HFFc6 (cell line): ENCODE results near the gene KRTAP12-2. TPM values are rescaled to one million over a fixed set of nuclear protein-coding genes. Genes with fewer than 3 reads are reported as not detected.
"Not testable (repeated sequence)": the region's sequence is repeated elsewhere in the genome, so short reads cannot be mapped to it uniquely, and the experiment has no call there.

Experiments used
- DNase-seq: peaks from one replicate; pipeline ENCODE4 v3.0.0-alpha.2; 2018
- H3K27ac Mint-ChIP-seq: 2 replicates; pipeline ENCODE4 v1.8.0; 2020; ENCODE audit warnings: mild to moderate bottlenecking, mixed read lengths
- H3K27me3 Mint-ChIP-seq: 2 replicates; pipeline ENCODE4 v1.8.0; 2021; ENCODE audit warnings: mild to moderate bottlenecking, moderate library complexity, mixed read lengths; ENCODE audit not compliant: insufficient read depth
- H3K36me3 Mint-ChIP-seq: 2 replicates; pipeline ENCODE4 v1.8.0; 2021; ENCODE audit warnings: low read depth, mixed read lengths
- H3K4me1 Mint-ChIP-seq: 2 replicates; pipeline ENCODE4 v1.8.0; 2020; ENCODE audit warnings: low read depth, mixed read lengths
- H3K4me3 Mint-ChIP-seq: 2 replicates; pipeline ENCODE4 v1.8.0; 2020; ENCODE audit warnings: mild to moderate bottlenecking, moderate library complexity, mixed read lengths
- H3K9me3 Mint-ChIP-seq: 2 replicates; pipeline ENCODE4 v1.8.0; 2020; ENCODE audit warnings: mild to moderate bottlenecking, mixed read lengths
- CTCF ChIP-seq: fragments of 200-600 bp; sonication (generic); IDR thresholded peaks from 2 replicates; pipeline ENCODE4 v1.5.0; 2021; ENCODE audit warnings: antibody characterized with exemption, mild to moderate bottlenecking
- total RNA-seq, 6 experiments: library from RNA; stranded (reverse); fragmentation: NEBNext Ultra II Directional; extraction: Animal tissue kit (Norgen Biotek cat#: 25700); gene quantifications; 2 replicates in 1 of 6; 3 replicates in 5 of 6; pipeline ENCODE4 v1.2.3, GENCODE V29; 2021

KRTAP12-2 gene
- total RNA-seq, 6 experiments from 2014 or later: not detected

GRCh38 chr21:44695641-44696040 is 28.9 kb upstream of the KRTAP12-2 start:
- no peak overlapping the region for H3K27ac Mint-ChIP-seq
- peaks cover 21% of the 10 kb centered on the region for H3K9me3 Mint-ChIP-seq
- H3K4me1 Mint-ChIP-seq: no peaks in the 10 kb centered on the region
- DNase-seq: no peak
- H3K27me3 Mint-ChIP-seq: peaks cover 47% of the 10 kb centered on the region
- TF ChIP-seq CTCF: no peak
- H3K4me3 Mint-ChIP-seq: no peak overlapping the region
- H3K36me3 Mint-ChIP-seq: no peaks in the 10 kb centered on the region

GRCh38 chr21:44695184-44695583 is 28.5 kb upstream of the KRTAP12-2 start:
- no peaks in the 10 kb centered on the region for H3K36me3 Mint-ChIP-seq
- DNase-seq: no peak
- no peaks in the 10 kb centered on the region for H3K4me1 Mint-ChIP-seq
- peaks cover 44% of the 10 kb centered on the region for H3K27me3 Mint-ChIP-seq
- no peak overlapping the region for H3K4me3 Mint-ChIP-seq
- TF ChIP-seq CTCF: no peak
- no peak overlapping the region for H3K27ac Mint-ChIP-seq
- H3K9me3 Mint-ChIP-seq: peaks cover 21% of the 10 kb centered on the region

GRCh38 chr21:44694776-44695175 is 28.0 kb upstream of the KRTAP12-2 start:
- H3K9me3 Mint-ChIP-seq: peaks cover 21% of the 10 kb centered on the region

GRCh38 chr21:44692798-44693512 is 26.2 kb upstream of the KRTAP12-2 start:
- no peak overlapping the region for H3K27ac Mint-ChIP-seq
- peaks cover 34% of the 10 kb centered on the region for H3K27me3 Mint-ChIP-seq
- H3K9me3 Mint-ChIP-seq: peaks cover 21% of the 10 kb centered on the region
- H3K4me3 Mint-ChIP-seq: no peak overlapping the region
- H3K36me3 Mint-ChIP-seq: no peaks in the 10 kb centered on the region
- H3K4me1 Mint-ChIP-seq: no peaks in the 10 kb centered on the region
- no peak for DNase-seq
- no peak for TF ChIP-seq CTCF

More at GRCh38 chr21:44694776-44695175, 28.0 kb upstream of the KRTAP12-2 start:
- no peak for DNase-seq
- no peak for TF ChIP-seq CTCF
- no peaks in the 10 kb centered on the region for H3K4me1 Mint-ChIP-seq
- H3K27ac Mint-ChIP-seq: no peak overlapping the region
- no peaks in the 10 kb centered on the region for H3K36me3 Mint-ChIP-seq
- H3K27me3 Mint-ChIP-seq: peaks cover 40% of the 10 kb centered on the region
- H3K4me3 Mint-ChIP-seq: no peak overlapping the region

- no peak overlapping the region for H3K27ac Mint-ChIP-seq
- H3K4me3 Mint-ChIP-seq: no peak overlapping the region
- DNase-seq: no peak
- H3K27me3 Mint-ChIP-seq: peaks cover 35% of the 10 kb centered on the region
- H3K9me3 Mint-ChIP-seq: peaks cover 21% of the 10 kb centered on the region
- no peaks in the 10 kb centered on the region for H3K36me3 Mint-ChIP-seq
- TF ChIP-seq CTCF: no peak
- H3K4me1 Mint-ChIP-seq: no peaks in the 10 kb centered on the region
These were observed 25.0 kb upstream of the KRTAP12-2 start for GRCh38 chr21:44691686-44692085.

- not testable (repeated sequence) for H3K27ac Mint-ChIP-seq, H3K36me3 Mint-ChIP-seq, H3K4me3 Mint-ChIP-seq, H3K4me1 Mint-ChIP-seq, DNase-seq
- Mint-ChIP-seq H3K9me3 (peaks cover 21% of the 10 kb centered on the region), H3K27me3 (peaks cover 26% of the 10 kb centered on the region)
These were observed 23.0 kb upstream of the KRTAP12-2 start for GRCh38 chr21:44689740-44690139.
